HG03460 (cell line): ENCODE results near the gene RANBP10.

Experiments
- ATAC-seq: cut with Tn5 transposase; IDR thresholded peaks from one replicate; pipeline ENCODE4 v1.9.1; 2021; ENCODE audit not compliant: unreplicated experiment

RANBP10 gene

DNA sequence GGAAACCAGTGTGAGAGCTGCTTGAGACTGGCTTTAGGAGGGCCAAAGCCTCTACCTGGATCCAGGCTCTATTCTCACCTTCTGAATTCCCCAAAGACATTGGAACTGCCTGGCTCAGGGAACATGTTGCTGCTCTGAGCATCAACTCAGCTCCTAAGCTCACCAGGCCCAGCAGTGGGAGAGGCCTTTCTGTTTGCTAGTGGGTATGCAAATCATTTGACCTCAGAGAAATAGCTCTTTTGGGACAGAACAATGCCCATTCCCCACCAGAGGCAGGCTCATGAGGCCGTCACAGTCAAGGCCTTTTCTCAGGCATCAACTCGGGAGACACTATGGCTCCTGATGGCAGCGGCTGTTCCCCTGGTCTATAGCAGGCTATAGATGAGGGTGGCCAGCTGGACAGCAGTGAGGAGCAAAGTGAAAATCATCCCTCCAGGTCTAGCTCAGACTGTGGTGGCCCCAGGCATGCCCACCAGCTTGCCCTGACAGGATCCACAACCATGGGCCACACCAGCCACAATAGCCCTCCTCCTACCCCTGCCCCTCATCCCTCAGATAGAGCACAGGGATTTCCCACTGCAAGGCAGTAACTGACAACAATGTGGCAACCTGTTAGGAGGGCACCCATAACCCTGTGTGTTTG lies 56.8 kb downstream of the RANBP10 start:
- ATAC-seq, result no peak

DNA sequence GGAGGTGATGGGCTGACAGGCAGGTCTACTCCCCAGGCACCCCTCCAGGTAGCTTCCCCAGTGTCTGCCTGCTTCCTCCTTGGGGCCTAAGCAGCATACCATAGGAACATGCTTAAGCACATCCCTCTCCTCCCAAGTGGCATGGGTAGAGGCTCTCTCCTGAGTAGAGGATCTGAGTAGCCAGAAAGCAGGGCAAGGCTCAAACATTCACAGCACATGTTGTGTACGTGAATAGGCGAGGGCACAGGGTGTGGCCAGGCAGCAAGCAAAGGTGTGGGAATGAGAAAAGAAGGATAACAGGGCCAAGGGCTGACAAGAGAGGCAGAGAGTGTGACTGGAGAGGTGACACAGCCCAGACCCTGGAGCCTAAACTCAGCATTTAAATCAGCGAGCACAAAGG lies 57.5 kb downstream of the RANBP10 start:
- ATAC-seq, result no peak

DNA sequence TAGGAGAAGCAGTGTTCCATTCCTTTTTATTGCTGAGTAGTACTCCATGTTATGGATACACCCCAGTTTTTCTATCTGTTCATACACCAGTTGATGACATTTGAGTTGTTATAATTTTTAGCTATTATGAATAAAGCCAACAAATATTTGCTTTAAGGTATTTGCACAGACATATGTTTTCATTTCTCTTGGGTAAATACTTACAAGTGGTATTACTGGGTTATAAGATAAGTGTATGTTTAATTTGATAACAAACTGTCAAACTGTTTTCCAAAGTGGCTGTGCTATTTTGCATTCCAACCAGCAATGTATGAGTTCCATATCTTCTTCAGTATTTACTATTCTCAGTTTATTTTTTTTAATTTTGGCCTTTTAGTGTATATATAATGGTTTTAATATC lies 59.5 kb downstream of the RANBP10 start:
- ATAC-seq, result no peak

DNA sequence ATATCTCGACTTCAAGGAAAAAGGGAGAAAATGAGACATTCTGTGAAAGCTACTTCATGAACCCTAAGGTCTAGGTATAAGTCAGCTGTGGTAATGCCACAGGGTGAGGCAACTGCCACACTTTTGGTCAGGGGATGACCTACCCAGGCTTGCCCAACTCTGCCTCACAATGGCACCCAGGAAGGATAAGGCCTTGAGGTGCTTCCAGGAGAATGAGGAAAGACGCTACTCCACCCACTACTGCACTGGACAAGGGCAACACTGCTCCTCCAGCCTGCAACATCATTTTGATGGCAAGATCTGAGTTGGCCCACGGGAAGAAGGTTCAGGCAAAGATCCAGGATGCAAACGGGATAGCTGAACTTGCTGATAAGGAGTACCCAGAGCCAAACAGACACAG lies 65.2 kb downstream of the RANBP10 start:
- no peak for ATAC-seq

DNA sequence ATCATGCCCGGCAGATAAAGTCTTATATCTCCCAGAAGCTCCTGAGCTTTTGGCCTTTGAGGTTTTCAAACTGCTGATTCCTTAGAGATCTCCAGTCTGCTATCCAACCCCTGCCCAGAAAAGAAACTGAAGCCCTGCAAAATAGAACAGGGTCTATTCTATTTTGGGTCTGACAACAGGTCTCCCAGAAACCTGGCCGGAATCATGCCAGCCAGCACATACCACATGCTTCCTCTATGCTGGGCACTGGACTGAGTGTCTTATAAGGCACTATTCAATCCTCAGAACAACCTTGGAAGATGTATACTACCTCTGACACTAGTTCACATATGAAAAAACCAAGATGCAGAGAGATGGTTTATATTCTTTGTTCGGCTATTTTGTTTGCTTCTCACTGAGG lies 66.0 kb downstream of the RANBP10 start:
- no peak for ATAC-seq

DNA sequence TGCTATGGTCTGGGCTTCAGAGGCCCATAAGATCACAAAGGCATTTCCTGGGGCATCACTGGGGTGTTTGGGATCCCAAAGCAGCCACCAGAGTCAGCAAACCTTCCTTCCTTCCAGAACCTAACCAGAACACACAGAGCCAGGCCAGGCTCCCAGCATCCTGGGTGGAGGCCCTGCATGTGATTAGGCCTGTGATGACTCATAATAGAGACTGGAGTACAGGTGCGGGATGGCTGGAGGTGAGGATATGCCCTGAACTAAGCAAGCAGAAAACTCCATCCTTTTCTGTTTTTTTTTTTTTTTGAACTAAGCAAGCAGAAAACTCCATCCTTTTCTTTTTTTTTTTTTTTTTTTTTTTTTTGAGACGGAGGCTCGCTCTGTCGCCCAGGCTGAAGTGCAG lies 69.5 kb downstream of the RANBP10 start:
- no peak for ATAC-seq

DNA sequence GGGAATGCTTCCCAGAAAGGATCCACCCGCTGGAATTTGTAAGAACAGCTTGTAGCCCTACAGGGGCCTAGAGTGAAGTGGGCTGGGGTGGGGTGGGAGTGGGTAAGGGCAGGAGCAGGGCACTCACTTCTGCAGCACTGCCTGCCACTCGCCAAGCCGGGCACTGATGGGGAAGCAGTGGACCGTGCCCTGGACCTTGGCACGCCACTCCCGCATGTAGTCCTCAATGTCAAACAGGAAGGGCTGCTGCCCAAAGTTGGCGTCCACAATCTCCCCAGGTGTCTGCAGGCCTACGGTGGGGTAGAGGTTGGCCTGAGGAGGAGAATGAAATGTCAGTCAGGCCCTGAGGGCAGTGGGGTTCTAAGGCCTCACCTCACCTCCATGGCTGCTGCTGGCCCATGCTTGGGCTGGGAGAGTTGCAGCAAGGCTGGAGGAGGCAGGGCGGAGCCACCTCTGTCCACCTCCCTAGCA lies 71.6 kb downstream of the RANBP10 start:
- no peak for ATAC-seq

DNA sequence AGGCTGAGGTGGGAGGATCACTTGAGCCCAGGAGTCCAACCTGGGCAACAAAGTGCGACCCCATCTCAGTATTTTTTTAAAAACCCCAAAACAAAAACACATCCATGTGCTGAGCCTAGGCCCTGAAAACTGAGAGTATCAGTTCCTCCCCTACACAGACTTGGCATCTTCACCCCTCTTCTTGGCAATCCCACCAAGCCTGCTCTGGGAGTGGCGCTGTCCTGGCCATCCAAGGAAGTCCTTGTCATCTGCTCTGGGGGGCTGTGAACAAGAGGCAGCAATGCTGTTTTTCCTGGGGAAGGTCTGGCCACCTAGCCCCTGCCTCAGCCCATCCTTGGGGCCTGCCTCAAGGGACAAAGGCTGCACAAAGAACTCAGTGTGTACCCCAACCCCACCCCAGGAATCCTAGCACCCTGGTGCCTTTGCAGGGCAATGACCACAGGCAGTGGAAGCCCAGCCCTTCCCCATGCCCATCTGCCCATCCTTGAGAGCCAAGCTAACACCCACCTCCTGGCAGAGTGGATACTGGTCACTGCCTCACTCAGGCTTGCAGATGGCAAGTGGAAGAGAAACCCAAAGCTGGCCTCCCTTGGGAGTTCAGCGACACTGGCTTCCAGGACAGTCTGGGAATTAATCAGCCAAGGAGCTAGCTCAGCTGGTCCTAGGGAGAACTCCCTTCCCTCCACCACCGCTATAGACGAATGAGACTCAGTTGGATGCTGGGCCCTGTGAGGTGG lies 72.5 kb downstream of the RANBP10 start:
- ATAC-seq, result no peak

DNA sequence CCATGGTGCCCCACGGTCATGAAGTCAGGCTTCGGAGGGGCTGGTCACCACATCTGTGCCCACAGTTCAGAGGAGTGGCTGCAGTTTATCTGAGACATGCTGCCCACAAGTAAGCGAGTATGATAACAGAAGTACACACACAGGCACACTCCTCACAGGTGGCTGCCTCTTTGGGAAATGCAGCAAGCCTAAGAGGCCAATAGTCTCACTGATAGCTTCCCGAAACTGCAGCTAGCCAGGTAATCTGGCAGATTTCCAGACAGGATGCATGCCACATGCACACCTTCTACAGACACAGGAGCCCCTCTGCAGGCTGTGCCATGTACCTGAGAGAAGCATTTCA lies 74.6 kb downstream of the RANBP10 start:
- ATAC-seq, result no peak

DNA sequence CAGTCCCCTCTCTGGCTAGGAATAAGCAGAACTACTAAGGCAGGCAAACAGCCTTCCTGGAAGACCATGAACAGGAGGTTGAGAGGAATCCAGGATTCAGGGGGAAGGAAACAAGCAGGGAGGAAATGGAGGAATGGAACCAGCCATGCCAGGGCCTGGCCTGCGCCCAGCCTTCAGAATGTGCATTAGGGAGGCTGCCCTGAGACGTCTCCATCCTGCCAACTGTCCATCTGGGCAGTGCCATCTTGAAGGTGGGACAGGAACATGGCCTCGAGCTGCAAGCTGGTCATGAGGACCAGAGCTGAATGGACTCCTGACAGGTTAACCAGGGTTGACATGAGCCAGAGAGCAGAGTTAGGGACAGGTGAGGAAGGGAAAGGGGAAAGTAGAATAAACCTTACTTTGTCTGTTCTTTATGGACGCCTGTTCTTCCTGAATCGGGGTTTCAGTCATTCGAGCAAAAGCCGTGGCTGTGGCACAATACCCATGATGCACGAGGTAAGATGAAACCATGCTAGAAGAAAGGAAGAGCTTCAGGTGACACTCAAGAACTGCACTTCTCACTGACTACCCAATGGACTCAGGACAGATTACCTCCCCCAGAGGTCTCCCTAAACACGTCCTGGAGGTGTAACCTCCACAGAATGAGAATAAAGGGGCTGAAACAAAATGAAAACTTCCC lies 75.1 kb downstream of the RANBP10 start:
- no peak for ATAC-seq

DNA sequence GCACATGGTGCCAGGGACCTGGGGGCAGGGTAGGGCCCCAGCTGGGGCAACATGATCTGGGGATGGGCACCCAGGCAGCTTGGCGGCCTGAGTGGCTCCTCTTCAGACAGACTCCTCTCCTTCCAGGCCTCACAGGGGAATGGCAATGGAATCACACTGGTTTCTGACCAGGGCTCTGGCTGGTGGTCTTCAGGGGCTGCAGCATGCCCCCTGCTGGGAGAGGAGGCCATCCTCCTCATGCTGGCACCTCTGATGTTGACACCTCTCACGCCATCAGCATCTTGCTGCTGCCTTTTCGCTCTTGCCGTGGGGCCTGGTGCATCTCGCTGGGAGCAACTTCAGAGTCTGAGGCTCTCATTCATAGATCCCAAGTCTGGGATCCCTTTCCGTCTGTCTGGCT lies 76.0 kb downstream of the RANBP10 start:
- no peak for ATAC-seq

DNA sequence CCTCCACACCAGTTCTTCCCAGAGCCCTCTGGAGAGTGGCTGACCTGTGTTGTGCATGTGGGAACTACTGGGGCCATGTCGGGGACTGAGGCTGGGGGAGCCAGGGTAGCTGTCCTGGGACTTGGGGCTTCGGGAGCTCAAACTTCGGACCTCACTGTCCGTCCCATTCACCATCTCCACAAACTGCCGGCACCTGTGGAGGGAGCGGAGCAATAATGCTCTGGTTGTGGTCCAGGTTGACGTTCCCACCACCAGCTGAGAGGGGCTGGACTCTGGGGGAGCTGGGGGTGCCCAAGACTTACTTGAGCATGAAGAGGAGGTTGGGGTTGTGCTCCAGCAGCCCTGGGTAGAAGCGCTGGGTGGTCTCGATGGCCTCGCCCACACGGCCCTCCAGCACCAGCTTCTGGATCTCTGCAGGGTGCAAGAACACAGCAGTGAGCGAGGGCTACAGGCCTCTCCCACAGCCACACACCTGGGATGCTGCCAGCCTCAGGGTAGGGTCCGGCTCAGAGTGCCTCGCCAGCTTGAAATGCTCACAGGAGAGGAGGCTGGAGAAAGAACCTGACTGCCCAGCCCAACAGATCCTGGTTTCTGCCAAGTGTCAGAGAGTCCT lies 76.6 kb downstream of the RANBP10 start:
- ATAC-seq, result no peak

DNA sequence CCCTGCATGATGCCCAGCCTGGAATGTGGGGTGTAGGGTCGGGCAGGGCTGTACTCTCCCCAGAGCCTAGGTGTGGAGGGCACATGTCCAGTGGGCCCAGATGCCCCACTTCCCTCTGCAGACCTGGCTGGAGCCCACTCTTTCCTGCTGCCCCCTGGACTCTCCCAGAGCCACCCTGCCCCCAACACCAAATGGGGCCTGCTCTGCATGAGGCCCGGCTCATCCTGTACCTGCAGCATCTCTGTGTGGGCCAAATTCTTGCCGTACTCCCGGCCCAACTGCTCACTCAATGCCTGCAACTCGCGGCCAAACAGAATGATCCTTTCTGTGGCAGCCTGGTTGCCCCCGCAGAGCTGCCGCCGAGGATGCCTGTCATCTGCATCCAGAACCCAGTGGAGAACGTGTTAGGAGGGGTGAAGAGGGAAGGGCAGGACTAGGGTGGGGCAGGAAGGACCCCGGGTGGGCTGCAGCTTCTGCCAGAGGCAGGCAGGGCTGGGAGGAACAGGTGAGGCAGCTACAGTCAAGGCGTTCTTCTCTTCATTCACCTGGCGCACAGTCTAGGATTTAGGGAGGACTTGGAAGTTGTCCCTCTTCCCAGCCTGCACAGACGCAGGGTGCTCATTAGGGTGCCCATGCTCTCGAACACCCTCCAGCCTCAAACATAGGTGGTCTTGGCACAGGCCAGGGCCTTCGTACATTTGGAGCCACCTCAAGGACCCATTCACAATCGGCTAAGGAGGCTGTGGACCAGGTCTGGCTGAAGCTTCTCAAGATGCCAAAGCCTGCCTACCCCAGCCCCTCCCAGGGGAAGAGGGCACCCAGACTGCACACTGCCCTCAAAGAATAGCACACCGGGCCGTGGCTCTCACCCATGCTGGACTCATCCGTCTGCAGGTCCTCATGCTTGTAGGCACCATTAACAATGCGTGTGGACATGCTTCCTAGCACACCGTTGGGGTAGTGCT lies 78.6 kb downstream of the RANBP10 start:
- no peak for ATAC-seq

DNA sequence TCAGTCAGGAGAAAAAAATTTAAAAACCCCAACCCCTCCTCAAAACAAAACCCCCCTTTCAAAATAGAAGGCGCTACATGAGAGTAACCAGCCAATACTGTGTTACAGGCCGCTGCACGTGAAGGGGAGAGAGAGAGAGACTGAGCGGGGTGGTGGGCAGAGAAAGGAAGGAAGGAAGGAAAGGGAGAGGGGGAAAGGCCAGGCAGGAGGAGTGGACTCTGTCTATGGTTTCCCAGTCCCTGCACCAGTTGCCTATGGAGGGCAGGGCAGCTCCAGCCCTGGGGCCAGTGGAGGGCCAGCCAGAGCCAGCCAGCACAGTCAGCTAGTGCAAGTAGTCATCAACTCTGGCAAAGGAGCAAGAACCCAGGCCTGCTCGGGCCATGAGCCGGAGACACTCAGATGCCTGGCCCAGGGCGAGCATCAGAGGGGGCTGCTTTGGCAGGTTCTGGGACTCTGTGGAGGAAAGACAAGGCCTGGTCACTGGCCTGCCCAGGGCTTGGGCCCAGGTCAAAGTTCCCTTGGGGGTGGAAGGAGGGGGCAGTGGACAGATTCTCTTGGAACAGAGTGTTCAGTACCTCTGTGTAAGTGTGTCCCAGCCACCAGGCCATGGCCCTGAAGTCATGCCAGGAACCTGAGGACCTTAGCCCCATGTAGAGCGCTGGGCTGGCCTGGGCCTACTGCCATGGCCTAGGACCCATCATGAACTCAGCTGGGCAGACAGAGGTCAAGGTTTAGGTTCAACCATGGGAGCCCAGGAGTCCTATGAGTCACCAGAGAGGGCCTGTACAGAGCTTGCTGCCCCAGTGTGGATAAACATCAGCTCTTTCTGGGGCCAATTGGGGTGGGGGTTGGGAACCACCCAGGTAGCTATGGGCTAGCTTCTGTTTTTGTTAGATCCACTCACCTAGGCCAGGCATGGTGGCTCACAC lies 80.0 kb downstream of the RANBP10 start:
- no peak for ATAC-seq

DNA sequence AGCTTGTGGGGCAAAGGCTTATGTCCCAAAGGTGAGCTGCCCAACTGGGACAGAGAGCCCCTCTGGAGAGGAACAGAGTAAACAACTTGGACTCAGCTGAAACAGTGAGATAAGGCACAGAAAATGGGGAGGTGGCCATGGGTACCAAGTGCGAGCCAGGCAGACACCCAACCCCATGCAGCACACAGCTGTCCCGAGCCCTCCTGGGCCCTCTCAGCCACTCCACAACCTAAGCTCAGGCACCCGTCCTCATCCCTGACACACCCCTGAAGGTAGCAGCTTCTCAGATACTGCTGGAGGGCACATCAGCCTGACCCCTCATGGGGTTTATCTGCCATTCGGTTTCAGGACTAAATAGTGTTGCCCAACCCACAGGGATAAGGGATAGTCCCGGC lies 82.5 kb downstream of the RANBP10 start:
- ATAC-seq, result no peak

DNA sequence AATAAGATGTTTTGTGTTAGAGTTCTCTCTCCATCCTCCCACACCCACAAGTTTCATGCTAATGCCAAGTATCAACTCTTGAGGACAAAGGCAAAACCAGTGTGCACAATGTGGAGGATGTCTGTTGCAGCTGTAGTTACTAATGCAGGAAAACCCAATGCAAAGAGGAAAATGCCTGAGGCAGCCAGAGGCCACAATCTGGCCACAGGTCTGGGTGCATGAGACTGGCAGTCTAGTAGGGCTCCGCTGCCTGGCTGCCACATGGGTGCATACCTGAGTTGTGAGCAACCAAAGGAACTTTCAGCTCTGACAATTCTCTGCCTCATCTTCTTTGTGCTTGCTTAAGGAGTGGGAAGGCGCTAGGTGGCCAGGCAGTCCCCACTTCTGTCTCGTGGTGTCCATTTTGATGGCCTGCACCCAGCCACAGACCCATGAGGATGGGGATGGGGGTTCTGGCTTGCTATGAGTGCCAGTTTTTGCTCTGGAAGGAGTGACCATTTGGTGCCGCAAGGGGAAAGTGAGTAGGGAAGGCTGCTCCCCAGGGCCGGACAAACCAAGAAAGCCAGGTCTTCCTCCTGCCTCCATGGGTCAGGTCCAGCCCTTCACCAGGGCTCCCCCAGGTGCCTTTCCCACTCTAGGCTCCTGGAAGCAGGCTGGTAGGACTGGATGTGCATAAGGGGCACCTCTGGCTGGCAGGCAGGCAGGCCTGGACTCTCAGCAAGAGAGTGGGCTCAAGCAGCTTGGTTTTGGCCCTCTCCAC lies 83.0 kb downstream of the RANBP10 start:
- ATAC-seq, result no peak

DNA sequence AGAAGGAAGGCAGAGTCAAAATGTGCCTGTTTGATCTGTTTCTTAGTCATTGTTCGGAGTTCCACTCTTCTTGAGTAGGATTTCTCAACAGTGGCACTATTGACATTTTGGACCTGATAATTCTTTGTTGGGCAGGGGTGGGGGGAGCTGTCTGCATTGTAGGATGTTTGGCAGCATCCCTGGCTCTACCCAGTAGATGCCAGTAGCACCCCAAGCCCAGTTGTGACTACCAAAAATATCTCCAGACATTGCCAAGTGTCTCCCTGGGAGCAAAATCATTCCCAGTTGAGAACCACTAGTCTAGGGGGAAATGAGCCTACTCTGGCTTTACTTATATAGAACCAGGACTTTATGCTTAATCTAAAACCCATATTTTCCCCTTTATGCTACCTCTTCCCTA lies 86.1 kb downstream of the RANBP10 start:
- ATAC-seq, result no peak

DNA sequence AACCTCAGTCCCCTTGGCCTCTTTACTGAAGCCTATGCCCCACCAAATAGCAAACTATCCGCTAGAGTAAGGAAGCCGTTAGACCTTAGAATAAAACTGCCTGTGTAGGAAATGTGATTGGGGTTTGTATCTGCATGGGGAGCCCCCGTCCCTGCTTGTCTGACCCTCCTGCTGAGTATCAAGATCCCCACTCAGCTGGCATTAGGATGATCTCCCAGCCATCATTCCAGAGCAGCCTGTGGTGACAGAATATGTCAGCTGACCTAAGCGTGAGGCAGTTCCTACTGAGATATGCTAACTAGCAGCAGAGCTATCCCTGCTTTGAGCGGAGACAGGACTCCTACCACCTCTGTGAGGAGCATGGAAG lies 86.6 kb downstream of the RANBP10 start:
- ATAC-seq, result no peak
